Muscle of leg (tissue), 11 donors: ENCODE results near the gene DPPA5. TPM values are rescaled to one million over a fixed set of nuclear protein-coding genes. Genes with fewer than 3 reads are reported as not detected.
A peak's percentile ranks its signal among the peaks of the same experiment; 100 is the strongest.
"Not testable (repeated sequence)": the region's sequence is repeated elsewhere in the genome, so short reads cannot be mapped to it uniquely, and the experiment has no call there.

Source experiments
- DNase-seq: peaks from one replicate; pipeline ENCODE4 v3.0.0; 2013
- H3K27ac ChIP-seq: one replicate; pipeline ENCODE4 v1.5.1; 2013; ENCODE audit warnings: mild to moderate bottlenecking, low read length, control low read depth
- H3K27me3 ChIP-seq: one replicate; pipeline ENCODE4 v1.6.1; 2013; ENCODE audit warnings: low read length; ENCODE audit not compliant: control insufficient read depth, insufficient read depth
- H3K36me3 ChIP-seq: one replicate; pipeline ENCODE4 v1.6.1; 2013; ENCODE audit warnings: low read length; ENCODE audit not compliant: control insufficient read depth, insufficient read depth
- H3K4me1 ChIP-seq: one replicate; pipeline ENCODE4 v1.6.1; 2013; ENCODE audit warnings: low read length; ENCODE audit not compliant: control insufficient read depth, insufficient read depth
- H3K4me3 ChIP-seq: one replicate; pipeline ENCODE4 v1.5.1; 2013; ENCODE audit warnings: low read length, control low read depth
- H3K9me3 ChIP-seq: replicated peaks from 2 replicates; pipeline ENCODE4 v1.6.1; 2013; ENCODE audit warnings: low read depth, low read length; ENCODE audit not compliant: control insufficient read depth
- WGBS: methylation state at CpG from one replicate; pipeline ENCODE4 v1.1.5; 2013; ENCODE audit warnings: missing lambda C conversion rate; ENCODE audit not compliant: insufficient coverage; 5-methylcytosine and 5-hydroxymethylcytosine counted together
- polyA plus RNA-seq, 8 donors: library from polyadenylated mRNA; unstranded; fragments of 120-200 nt; gene quantifications; one replicate each; pipeline versions ENCODE4 v1.2.1 to v1.2.3, GENCODE V29; 2013; ENCODE audit warnings: inconsistent platforms in 1 of 8, low replicate concordance in 1 of 8; ENCODE audit not compliant: insufficient read length in 8 of 8, insufficient read depth in 1 of 8
- total RNA-seq: library from RNA; stranded (reverse); fragments of 120-200 nt; gene quantifications from one replicate; pipeline ENCODE4 v1.2.4, GENCODE V29; 2013

The DPPA5 gene
- total and polyA plus RNA-seq, 9 donors = not detected

- Histone ChIP-seq H3K27me3 (peaks cover under 1% of the 10 kb centered on the region), H3K9me3 (peaks cover 2% of the 10 kb centered on the region), H3K4me3 (peak overlapping the region; percentile 58), H3K4me1 (peaks cover 10% of the 10 kb centered on the region), H3K27ac (peak overlapping the region; percentile 84), H3K36me3 (no peaks in the 10 kb centered on the region)
- 1% methylated on average over 13 of the region's 13 CpGs for WGBS
- DNase-seq = peak; percentile 71
Observed at GRCh38 chr6:73309535-73309784, 44.6 kb downstream of the DPPA5 start.

GRCh38 chr6:73308712-73309534, 45.2 kb downstream of the DPPA5 start:
- H3K4me1 ChIP-seq = peaks cover 10% of the 10 kb centered on the region
- H3K9me3 ChIP-seq = peaks cover 2% of the 10 kb centered on the region
- peak overlapping the region; percentile 84 for H3K27ac ChIP-seq
- no peaks in the 10 kb centered on the region for H3K36me3 ChIP-seq
- no peak for DNase-seq
- 54% methylated on average over 16 of the region's 26 CpGs for WGBS
- H3K4me3 ChIP-seq = peak overlapping the region; percentile 58
- H3K27me3 ChIP-seq = no peaks in the 10 kb centered on the region

- 92% methylated on average over 5 of the region's 7 CpGs for WGBS
- not testable (repeated sequence) for H3K27me3 ChIP-seq, H3K4me3 ChIP-seq, H3K4me1 ChIP-seq, H3K9me3 ChIP-seq, H3K36me3 ChIP-seq, DNase-seq, H3K27ac ChIP-seq
Observed at GRCh38 chr6:73303773-73304172, 50.3 kb downstream of the DPPA5 start.

Other genes with a start within 250 kb of the DPPA5 start
- gene KHDC1L, start 128.8 kb downstream of the DPPA5 start, total RNA-seq = 0.13 TPM
- gene KHDC1L, start 128.8 kb downstream of the DPPA5 start, polyA plus RNA-seq = under 1 TPM in 5 of 8 donors, not detected in 3; 0.23 to 0.87 (median 0.43) TPM
- 2.3 TPM for gene KHDC1, start 91.1 kb downstream of the DPPA5 start, total RNA-seq
- 1 to 10 TPM; 2.9 to 7.0 (median 4.9) TPM for gene KHDC1, start 91.1 kb downstream of the DPPA5 start, polyA plus RNA-seq
- gene KHDC3L, start 8.4 kb upstream of the DPPA5 start, total RNA-seq = not detected
- not detected for gene KHDC3L, start 8.4 kb upstream of the DPPA5 start, polyA plus RNA-seq
- gene OOEP, start 15.6 kb upstream of the DPPA5 start, total RNA-seq = not detected
- gene OOEP, start 15.6 kb upstream of the DPPA5 start, polyA plus RNA-seq = under 1 TPM in 1 of 8 donors, not detected in 7; 0.16 TPM
- gene DDX43, start 40.6 kb upstream of the DPPA5 start, total RNA-seq = 0.35 TPM
- gene DDX43, start 40.6 kb upstream of the DPPA5 start, polyA plus RNA-seq = under 1 TPM; 0.23 to 0.81 (median 0.43) TPM
- 5.2 TPM for gene CGAS, start 98.0 kb upstream of the DPPA5 start, total RNA-seq
- gene CGAS, start 98.0 kb upstream of the DPPA5 start, polyA plus RNA-seq = 1 to 10 TPM; 4.3 to 6.4 (median 4.3) TPM
- 23.9 TPM for gene MTO1, start 107.5 kb upstream of the DPPA5 start, total RNA-seq
- 10 to 100 TPM; 14.6 to 19.7 (median 17.0) TPM for gene MTO1, start 107.5 kb upstream of the DPPA5 start, polyA plus RNA-seq
- gene EEF1A1, start 166.8 kb upstream of the DPPA5 start, total RNA-seq = 27,283 TPM
- over 10,000 TPM; 20,564 to 26,185 (median 22,549) TPM for gene EEF1A1, start 166.8 kb upstream of the DPPA5 start, polyA plus RNA-seq